Astrocyte (in vitro differentiated cells and primary cell): Measurements from ENCODE around the gene BNIP5.

ENCODE experiments used
- EZH2 ChIP-seq: IDR thresholded peaks from 2 replicates; pipeline ENCODE4 v1.6.1; 2012; ENCODE audit warnings: mild to moderate bottlenecking, low read length, inconsistent platforms; ENCODE audit not compliant: insufficient read depth
- TF ChIP-seq, protein P1 (sequence below): IDR thresholded peaks from 2 replicates; pipeline ENCODE4 v1.5.1; 2011; ENCODE audit warnings: low read depth, mild to moderate bottlenecking, inconsistent platforms, low read length, moderate library complexity; ENCODE audit not compliant: insufficient read depth

DNA sequence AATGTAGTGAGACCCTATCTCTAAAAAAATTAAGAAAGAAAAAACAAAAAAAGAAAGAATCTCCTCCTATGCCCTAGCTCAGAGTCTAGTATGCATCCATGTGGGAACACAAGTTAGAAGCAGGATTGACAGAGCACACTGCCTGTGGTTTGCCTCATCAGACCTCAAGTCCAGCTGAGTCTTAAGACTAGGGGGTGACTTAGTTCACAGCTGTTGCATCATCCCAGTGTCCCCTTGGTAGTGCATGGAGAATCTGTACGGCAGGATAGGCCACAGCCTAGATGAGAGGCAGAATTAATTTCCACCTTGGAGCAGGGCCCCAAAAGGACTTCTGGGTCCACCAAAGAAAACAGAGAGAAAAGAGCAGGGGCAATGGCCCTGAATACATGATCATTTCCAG, 53.1 kb downstream of the BNIP5 start:
- no peak for TF ChIP-seq EZH2
- TF ChIP-seq, protein P1, sequence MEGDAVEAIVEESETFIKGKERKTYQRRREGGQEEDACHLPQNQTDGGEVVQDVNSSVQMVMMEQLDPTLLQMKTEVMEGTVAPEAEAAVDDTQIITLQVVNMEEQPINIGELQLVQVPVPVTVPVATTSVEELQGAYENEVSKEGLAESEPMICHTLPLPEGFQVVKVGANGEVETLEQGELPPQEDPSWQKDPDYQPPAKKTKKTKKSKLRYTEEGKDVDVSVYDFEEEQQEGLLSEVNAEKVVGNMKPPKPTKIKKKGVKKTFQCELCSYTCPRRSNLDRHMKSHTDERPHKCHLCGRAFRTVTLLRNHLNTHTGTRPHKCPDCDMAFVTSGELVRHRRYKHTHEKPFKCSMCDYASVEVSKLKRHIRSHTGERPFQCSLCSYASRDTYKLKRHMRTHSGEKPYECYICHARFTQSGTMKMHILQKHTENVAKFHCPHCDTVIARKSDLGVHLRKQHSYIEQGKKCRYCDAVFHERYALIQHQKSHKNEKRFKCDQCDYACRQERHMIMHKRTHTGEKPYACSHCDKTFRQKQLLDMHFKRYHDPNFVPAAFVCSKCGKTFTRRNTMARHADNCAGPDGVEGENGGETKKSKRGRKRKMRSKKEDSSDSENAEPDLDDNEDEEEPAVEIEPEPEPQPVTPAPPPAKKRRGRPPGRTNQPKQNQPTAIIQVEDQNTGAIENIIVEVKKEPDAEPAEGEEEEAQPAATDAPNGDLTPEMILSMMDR = no peak
